Nucleus accumbens (tissue), 56 donors: Measurements from ENCODE around the gene NAA50.

ENCODE experiments used
- DNase-seq, 56 donors: peaks; one replicate each; lab custom pipeline; 2025; lab: John Stamatoyannopoulos, UW

Gene NAA50

GRCh38 chr3:113745756-113746547, at the start of gene NAA50:
TSS of gene NAA50 (minus strand) at chr3:113746249. CDS start at chr3:113745949, 300 bp downstream.
- DNase-seq: peak; percentile 32 to 94 (median 88)

GRCh38 chr3:113795693-113796092, 49.6 kb upstream of the NAA50 start:
- no peak for DNase-seq

GRCh38 chr3:113794526-113794925, 48.5 kb upstream of the NAA50 start:
- DNase-seq: no peak

- DNase-seq: no peak
These were observed 45.3 kb upstream of the NAA50 start for GRCh38 chr3:113791381-113791780.

GRCh38 chr3:113783980-113784379, 37.9 kb upstream of the NAA50 start:
- no peak for DNase-seq

- no peak for DNase-seq
These were observed 37.4 kb upstream of the NAA50 start for GRCh38 chr3:113783463-113783862.

GRCh38 chr3:113776564-113776963, 30.5 kb upstream of the NAA50 start:
- DNase-seq: no peak

- DNase-seq: no peak
These were observed 29.5 kb upstream of the NAA50 start for GRCh38 chr3:113775516-113775915.

GRCh38 chr3:113773381-113773780, 27.3 kb upstream of the NAA50 start:
- DNase-seq: no peak

- no peak for DNase-seq
These were observed 25.9 kb upstream of the NAA50 start for GRCh38 chr3:113771993-113772392.

GRCh38 chr3:113769551-113769950, 23.5 kb upstream of the NAA50 start:
- peak in 5 of 56 donors; percentile 1 to 7 (median 5) for DNase-seq

- no peak for DNase-seq
These were observed 18.6 kb upstream of the NAA50 start for GRCh38 chr3:113764698-113765097.

GRCh38 chr3:113758389-113759024, 12.5 kb upstream of the NAA50 start:
- DNase-seq: no peak

GRCh38 chr3:113754494-113755159, 8.6 kb upstream of the NAA50 start:
- no peak for DNase-seq

- DNase-seq: no peak
These were observed 7.4 kb upstream of the NAA50 start for GRCh38 chr3:113753376-113753985.

GRCh38 chr3:113751141-113751540, 5.1 kb upstream of the NAA50 start:
- no peak for DNase-seq

GRCh38 chr3:113747283-113748046, 1.4 kb upstream of the NAA50 start:
- DNase-seq: peak in 16 of 56 donors; percentile 2 to 57 (median 44)

GRCh38 chr3:113746548-113747282, 666 bp upstream of the NAA50 start, which contains the start of gene ATP6V1A:
TSS of gene ATP6V1A (plus strand) at chr3:113747035. CDS start at chr3:113778754, 31,719 bp downstream.
- DNase-seq: peak in 55 of 56 donors; percentile 63 to 95 (median 90)
